Fibroblast of lung (primary cell): ENCODE measurements around the gene CDPF1. TPM values are rescaled to one million over a fixed set of nuclear protein-coding genes. Genes with fewer than 3 reads are reported as not detected.

Experiments
- DNase-seq, 2 donors: peaks; one replicate each; pipeline versions ENCODE4 v3.0.0 to v3.0.0-alpha.2; 2010; ENCODE audit warnings: low read depth in 2 of 2
- H2AFZ ChIP-seq: 2 replicates; pipeline ENCODE4 v1.5.1; 2012; ENCODE audit warnings: low read length, control low read depth, inconsistent platforms
- H3K27ac ChIP-seq: 2 replicates; pipeline ENCODE4 v1.5.1; 2011; ENCODE audit warnings: low read length, control low read depth; ENCODE audit not compliant: insufficient read depth
- H3K27me3 ChIP-seq: 2 replicates; pipeline ENCODE4 v1.5.1; 2011; ENCODE audit warnings: mild to moderate bottlenecking, low read length; ENCODE audit not compliant: control insufficient read depth, insufficient read depth
- H3K36me3 ChIP-seq: 2 replicates; pipeline ENCODE4 v1.5.1; 2011; ENCODE audit warnings: low read length; ENCODE audit not compliant: control insufficient read depth, insufficient read depth
- H3K4me1 ChIP-seq: 2 replicates; pipeline ENCODE4 v1.5.1; 2011; ENCODE audit warnings: low read length; ENCODE audit not compliant: control insufficient read depth, insufficient read depth; ENCODE audit errors: extremely low read depth
- H3K4me2 ChIP-seq: 2 replicates; pipeline ENCODE4 v1.5.1; 2011; ENCODE audit warnings: low read length, control low read depth; ENCODE audit not compliant: insufficient read depth; ENCODE audit errors: extremely low read depth
- H3K4me3 ChIP-seq, 4 experiments: fragments of 200-600 bp in 1 of 4; sonication (generic) in 1 of 4; replicated peaks in 1 of 4; 2 replicates each; pipeline ENCODE4 v1.5.1; 2011 to 2016; ENCODE audit warnings: low read length in 4 of 4, low read depth in 3 of 4, mild to moderate bottlenecking in 3 of 4, control low read depth in 2 of 4, inconsistent platforms in 1 of 4, mixed read lengths in 1 of 4; ENCODE audit not compliant: insufficient read depth in 1 of 4; ENCODE audit errors: control extremely low read depth in 1 of 4
- H3K79me2 ChIP-seq: 2 replicates; pipeline ENCODE4 v1.5.1; 2012; ENCODE audit warnings: mild to moderate bottlenecking, low read length, inconsistent platforms; ENCODE audit not compliant: control insufficient read depth, insufficient read depth
- H3K9ac ChIP-seq: 2 replicates; pipeline ENCODE4 v1.5.1; 2011; ENCODE audit warnings: mild to moderate bottlenecking, low read length, control low read depth; ENCODE audit not compliant: insufficient read depth
- H3K9me3 ChIP-seq: 2 replicates; pipeline ENCODE4 v1.5.1; 2012; ENCODE audit warnings: low read depth, low read length; ENCODE audit not compliant: control insufficient read depth, insufficient read depth
- H4K20me1 ChIP-seq: 2 replicates; pipeline ENCODE4 v1.5.1; 2011; ENCODE audit warnings: low read length; ENCODE audit not compliant: control insufficient read depth, insufficient read depth; ENCODE audit errors: extremely low read depth
- EZH2 ChIP-seq: IDR thresholded peaks from 2 replicates; pipeline ENCODE4 v1.5.1; 2012; ENCODE audit warnings: low read length, control low read depth, mild to moderate bottlenecking; ENCODE audit errors: missing control alignments
- polyA plus RNA-seq, 2 donors: library from polyadenylated mRNA; depleted of rRNA in 1 of 2; stranded (reverse) in 1 of 2; unstranded in 1 of 2; fragments of >200 nt; gene quantifications; 2 replicates each; pipeline ENCODE4 v1.2.1, GENCODE V29; 2011 to 2012; ENCODE audit warnings: missing spikeins in 1 of 2
- total RNA-seq: library from RNA; depleted of rRNA; stranded (reverse); fragments of >200 nt; gene quantifications from 2 replicates; pipeline ENCODE4 v1.2.1, GENCODE V29; 2014
- TF ChIP-seq, protein P1 (sequence below), 2 donors: IDR thresholded peaks in 1 of 2; conservative IDR thresholded peaks in 1 of 2; 1 replicate in 1 of 2; 2 replicates in 1 of 2; pipeline ENCODE4 v1.5.1; 2011 to 2012; ENCODE audit warnings: low read length in 2 of 2, control low read depth in 1 of 2, inconsistent platforms in 1 of 2, low read depth in 1 of 2, mild to moderate bottlenecking in 1 of 2

The CDPF1 gene
- total and polyA plus RNA-seq, 2 donors (not counting 1 experiment from before 2014, with no cell fraction given): 7.7 to 8.3 TPM

DNA sequence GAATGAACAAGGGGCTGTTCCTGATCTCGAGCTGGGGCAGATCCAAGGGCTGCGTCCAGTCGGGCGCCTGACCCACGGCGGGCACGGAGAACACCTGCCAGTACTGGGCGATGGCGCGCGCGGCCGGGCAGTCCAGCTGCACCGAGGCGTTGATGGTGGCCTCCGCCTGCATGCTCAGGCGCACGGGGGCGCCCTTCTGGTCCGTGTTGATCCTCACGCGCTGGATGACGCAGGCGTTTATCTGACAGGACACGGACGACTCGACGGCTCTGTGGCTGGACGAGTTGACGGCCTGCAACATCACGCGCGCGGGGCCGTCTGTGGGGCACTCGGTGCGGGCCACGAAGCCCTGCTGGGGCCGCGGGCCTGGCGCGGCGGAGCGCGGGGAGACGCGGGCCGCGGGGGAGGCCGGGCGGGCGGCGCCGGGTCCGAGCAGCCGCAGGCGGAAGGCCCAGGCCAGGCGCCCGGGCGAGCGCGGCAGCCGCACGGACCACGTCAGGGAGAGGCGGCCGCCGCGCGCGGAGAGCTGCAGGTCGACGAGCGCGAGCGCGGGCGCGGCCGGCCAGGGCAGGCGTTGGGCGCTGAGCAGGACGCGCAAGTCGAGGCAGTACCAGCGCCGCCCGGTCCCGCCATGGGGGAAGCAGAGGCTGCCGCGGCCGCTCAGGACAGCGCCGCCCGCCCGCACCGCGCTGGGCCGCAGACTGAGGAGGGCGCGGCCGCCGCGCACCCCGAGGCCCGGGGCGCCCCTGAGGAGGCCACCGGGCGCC lies 12.5 kb upstream of the CDPF1 start:
- H3K9me3 ChIP-seq: no peaks in the 10 kb centered on the region
- no peaks in the 10 kb centered on the region for H3K36me3 ChIP-seq
- DNase-seq: peak; percentile 56 to 60
- H3K27ac ChIP-seq: no peak overlapping the region
- H4K20me1 ChIP-seq: no peaks in the 10 kb centered on the region
- no peak overlapping the region for H3K4me3 ChIP-seq
- TF ChIP-seq, protein P1, sequence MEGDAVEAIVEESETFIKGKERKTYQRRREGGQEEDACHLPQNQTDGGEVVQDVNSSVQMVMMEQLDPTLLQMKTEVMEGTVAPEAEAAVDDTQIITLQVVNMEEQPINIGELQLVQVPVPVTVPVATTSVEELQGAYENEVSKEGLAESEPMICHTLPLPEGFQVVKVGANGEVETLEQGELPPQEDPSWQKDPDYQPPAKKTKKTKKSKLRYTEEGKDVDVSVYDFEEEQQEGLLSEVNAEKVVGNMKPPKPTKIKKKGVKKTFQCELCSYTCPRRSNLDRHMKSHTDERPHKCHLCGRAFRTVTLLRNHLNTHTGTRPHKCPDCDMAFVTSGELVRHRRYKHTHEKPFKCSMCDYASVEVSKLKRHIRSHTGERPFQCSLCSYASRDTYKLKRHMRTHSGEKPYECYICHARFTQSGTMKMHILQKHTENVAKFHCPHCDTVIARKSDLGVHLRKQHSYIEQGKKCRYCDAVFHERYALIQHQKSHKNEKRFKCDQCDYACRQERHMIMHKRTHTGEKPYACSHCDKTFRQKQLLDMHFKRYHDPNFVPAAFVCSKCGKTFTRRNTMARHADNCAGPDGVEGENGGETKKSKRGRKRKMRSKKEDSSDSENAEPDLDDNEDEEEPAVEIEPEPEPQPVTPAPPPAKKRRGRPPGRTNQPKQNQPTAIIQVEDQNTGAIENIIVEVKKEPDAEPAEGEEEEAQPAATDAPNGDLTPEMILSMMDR (conservative IDR thresholded peaks at IDR 0.05 in 1 of 2, IDR thresholded peaks at IDR 0.05 in 1 of 2; ENCODE audit: low read depth in 1 of 2, low read length in 2 of 2): peak in 1 of 2 donors; percentile 31
- no peak for TF ChIP-seq EZH2
- no peak overlapping the region for H3K9ac ChIP-seq
- no peak overlapping the region for H2AFZ ChIP-seq
- H3K79me2 ChIP-seq: no peaks in the 10 kb centered on the region
- peaks cover 13% of the 10 kb centered on the region for H3K27me3 ChIP-seq
- H3K4me2 ChIP-seq: no peak overlapping the region
- no peaks in the 10 kb centered on the region for H3K4me1 ChIP-seq

DNA sequence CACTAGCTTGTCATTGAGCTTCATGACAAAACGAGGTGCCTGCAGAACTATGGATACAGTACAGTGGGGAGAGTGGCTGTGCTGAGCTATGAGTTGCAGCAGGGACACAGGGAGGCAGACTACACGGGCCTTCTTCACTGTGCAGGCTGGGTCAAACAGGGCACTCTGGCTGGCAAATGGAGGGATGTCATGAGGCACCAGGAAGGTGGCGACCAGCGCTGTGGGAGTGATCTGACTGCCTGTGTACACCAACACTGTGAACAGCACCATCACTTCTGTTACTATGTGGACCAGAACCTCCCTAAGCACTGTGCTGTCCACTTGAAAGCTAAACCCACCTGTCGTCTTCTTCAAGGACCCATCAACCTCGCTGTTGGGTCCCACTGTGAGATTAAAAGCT lies 9.9 kb upstream of the CDPF1 start:
- no peak overlapping the region for H3K4me3 ChIP-seq

DNA sequence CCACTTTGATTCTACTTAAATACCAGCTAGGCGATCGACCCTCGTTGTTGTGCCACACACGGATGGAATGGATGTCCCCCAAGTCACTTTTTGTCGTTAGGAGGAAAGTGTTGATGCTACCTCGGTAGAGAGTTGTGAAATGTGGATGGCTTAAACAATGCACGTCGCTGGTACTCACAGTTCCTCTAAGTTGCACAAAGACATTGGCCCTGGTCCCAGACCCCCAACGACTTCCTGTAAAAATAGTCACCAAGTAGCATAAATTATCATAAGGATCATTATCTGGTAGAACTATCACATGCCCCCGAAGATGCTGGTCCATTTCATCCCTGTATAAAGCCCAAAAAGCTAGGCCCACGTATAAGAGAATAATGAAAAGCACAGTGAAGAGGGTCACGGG lies 9.3 kb upstream of the CDPF1 start:
- H3K4me3 ChIP-seq: no peak overlapping the region
- H3K79me2 ChIP-seq: no peaks in the 10 kb centered on the region
- no peaks in the 10 kb centered on the region for H3K9me3 ChIP-seq
- peaks cover 13% of the 10 kb centered on the region for H3K27me3 ChIP-seq
- no peak overlapping the region for H3K27ac ChIP-seq
- no peaks in the 10 kb centered on the region for H3K4me1 ChIP-seq
- no peak overlapping the region for H2AFZ ChIP-seq
- DNase-seq: no peak
- no peaks in the 10 kb centered on the region for H4K20me1 ChIP-seq
- no peak overlapping the region for H3K9ac ChIP-seq
- TF ChIP-seq, protein P1 (conservative IDR thresholded peaks at IDR 0.05 in 1 of 2, IDR thresholded peaks at IDR 0.05 in 1 of 2; ENCODE audit: low read depth in 1 of 2, low read length in 2 of 2): no peak
- TF ChIP-seq EZH2: no peak
- no peak overlapping the region for H3K4me2 ChIP-seq
- no peaks in the 10 kb centered on the region for H3K36me3 ChIP-seq

More for the DNA sequence above, 9.9 kb upstream of the CDPF1 start:
- Histone ChIP-seq H3K9me3 (no peaks in the 10 kb centered on the region), H2AFZ (no peak overlapping the region), H3K27ac (no peak overlapping the region), H3K4me1 (no peaks in the 10 kb centered on the region), H3K27me3 (peaks cover 13% of the 10 kb centered on the region), H3K79me2 (no peaks in the 10 kb centered on the region), H3K36me3 (no peaks in the 10 kb centered on the region), H4K20me1 (no peaks in the 10 kb centered on the region), H3K9ac (no peak overlapping the region), H3K4me2 (no peak overlapping the region)
- no peak for TF ChIP-seq EZH2
- TF ChIP-seq, protein P1 (conservative IDR thresholded peaks at IDR 0.05 in 1 of 2, IDR thresholded peaks at IDR 0.05 in 1 of 2; ENCODE audit: low read depth in 1 of 2, low read length in 2 of 2): no peak
- no peak for DNase-seq
